NB4 (cell line): Measurements from ENCODE around the gene CA10.

Experiments used
- DNase-seq: peaks from one replicate; pipeline ENCODE4 v3.0.0; 2010; ENCODE audit warnings: low read depth
- H3K4me3 ChIP-seq: one replicate; pipeline ENCODE4 v1.5.1; 2011; ENCODE audit warnings: mild to moderate bottlenecking, low read depth, low read length, moderate library complexity
- CTCF ChIP-seq: IDR thresholded peaks from one replicate; pipeline ENCODE4 v1.5.1; 2012; ENCODE audit warnings: low read depth, low read length
- MAX ChIP-seq: IDR thresholded peaks from 2 replicates; pipeline ENCODE4 v1.6.1; 2011; ENCODE audit warnings: low read depth, low read length
- MYC ChIP-seq: IDR thresholded peaks from 2 replicates; pipeline ENCODE4 v1.6.1; 2011; ENCODE audit warnings: low read depth, low read length
- POLR2A ChIP-seq: IDR thresholded peaks from 2 replicates; pipeline ENCODE4 v1.6.1; 2011; ENCODE audit warnings: mild to moderate bottlenecking; ENCODE audit not compliant: insufficient read length; ENCODE audit errors: extremely low read depth

The CA10 gene

GRCh38 chr17:51703361-51704341 lies 454.9 kb downstream of the CA10 start:
- no peak for DNase-seq
- no peak for TF ChIP-seq MYC
- TF ChIP-seq CTCF, result no peak
- H3K4me3 ChIP-seq, result no peak overlapping the region

GRCh38 chr17:51702963-51703360 lies 455.6 kb downstream of the CA10 start:
- no peak overlapping the region for H3K4me3 ChIP-seq
- TF ChIP-seq POLR2A (no peak), MYC (no peak), MAX (no peak), CTCF (no peak)
- no peak for DNase-seq

GRCh38 chr17:51701501-51701900 lies 457.0 kb downstream of the CA10 start:
- H3K4me3 ChIP-seq, result no peak overlapping the region
- DNase-seq, result no peak
- TF ChIP-seq MAX (no peak), CTCF (no peak), POLR2A (no peak), MYC (no peak)

GRCh38 chr17:51700011-51700760 lies 458.3 kb downstream of the CA10 start:
- H3K4me3 ChIP-seq, result no peak overlapping the region
- no peak for DNase-seq
- TF ChIP-seq CTCF (no peak), POLR2A (no peak), MYC (no peak), MAX (no peak)

GRCh38 chr17:51699303-51699702 lies 459.2 kb downstream of the CA10 start:
- no peak overlapping the region for H3K4me3 ChIP-seq
- no peak for TF ChIP-seq CTCF
- no peak for TF ChIP-seq POLR2A
- TF ChIP-seq MYC, result no peak
- no peak for TF ChIP-seq MAX
- no peak for DNase-seq
